HepG2 (cell line): ENCODE data around the gene FAM13B. TPM values are rescaled to one million over a fixed set of nuclear protein-coding genes. Genes with fewer than 3 reads are reported as not detected.
A peak's percentile ranks its signal among the peaks of the same experiment; 100 is the strongest.

Source experiments
- ATF2 ChIP-seq: sonication (generic); formaldehyde crosslinking; IDR thresholded peaks from 2 replicates; pipeline ENCODE4 v1.4.0; 2020; ENCODE audit warnings: missing genetic modification reagents
- BHLHE40 ChIP-seq: IDR thresholded peaks from 2 replicates; pipeline ENCODE4 v1.6.1; 2011; ENCODE audit warnings: low read length, improper control_type of control experiment
- EEA1 ChIP-seq: sonication (generic); formaldehyde crosslinking; IDR thresholded peaks from 2 replicates; pipeline ENCODE4 v1.5.1; 2020; ENCODE audit warnings: mild to moderate bottlenecking, missing genetic modification reagents, borderline replicate concordance
- FOXJ3 ChIP-seq: sonication (generic); formaldehyde crosslinking; IDR thresholded peaks from 2 replicates; pipeline ENCODE4 v1.4.0; 2020; ENCODE audit warnings: missing genetic modification reagents, mild to moderate bottlenecking, borderline replicate concordance
- IRX3 ChIP-seq: sonication (generic); formaldehyde crosslinking; IDR thresholded peaks from 2 replicates; pipeline ENCODE4 v1.8.1; 2023; ENCODE audit warnings: mild to moderate bottlenecking, low read depth, missing genetic modification reagents, borderline replicate concordance
- KLF12 ChIP-seq: sonication (generic); formaldehyde crosslinking; IDR thresholded peaks from 2 replicates; pipeline ENCODE4 v1.4.0; 2020; ENCODE audit warnings: missing genetic modification reagents, borderline replicate concordance
- NFYB ChIP-seq: sonication (generic); formaldehyde crosslinking; IDR thresholded peaks from 2 replicates; pipeline ENCODE4 v1.4.0; 2020; ENCODE audit warnings: missing genetic modification reagents
- PREB ChIP-seq: sonication (generic); formaldehyde crosslinking; IDR thresholded peaks from 2 replicates; pipeline ENCODE4 v1.4.0; 2020; ENCODE audit warnings: missing genetic modification reagents
- RNF219 ChIP-seq: sonication (generic); formaldehyde crosslinking; IDR thresholded peaks from 2 replicates; pipeline ENCODE4 v1.5.0; 2020; ENCODE audit warnings: mild to moderate bottlenecking, missing genetic modification reagents
- SNAI1 ChIP-seq: sonication (generic); formaldehyde crosslinking; IDR thresholded peaks from 2 replicates; pipeline ENCODE4 v1.5.0; 2020; ENCODE audit warnings: mild to moderate bottlenecking, missing genetic modification reagents, borderline replicate concordance
- SOX5 ChIP-seq: IDR thresholded peaks from 2 replicates; pipeline ENCODE4 v1.6.1; 2016; ENCODE audit warnings: borderline replicate concordance
- THYN1 ChIP-seq: sonication (generic); formaldehyde crosslinking; IDR thresholded peaks from 2 replicates; pipeline ENCODE4 v1.8.1; 2023; ENCODE audit warnings: low read depth, mild to moderate bottlenecking, moderate library complexity, missing genetic modification reagents, borderline replicate concordance
- ZMAT3 ChIP-seq: sonication (generic); formaldehyde crosslinking; conservative IDR thresholded peaks from 2 replicates; pipeline ENCODE4 v1.7.0; 2021; ENCODE audit warnings: missing genetic modification reagents
- ZNF317 ChIP-seq: sonication (generic); formaldehyde crosslinking; IDR thresholded peaks from 2 replicates; pipeline ENCODE4 v1.5.0; 2020; ENCODE audit warnings: mild to moderate bottlenecking, missing genetic modification reagents
- ZNF646 ChIP-seq: sonication (generic); formaldehyde crosslinking; IDR thresholded peaks from 2 replicates; pipeline ENCODE4 v1.9.0; 2021; ENCODE audit warnings: mild to moderate bottlenecking, missing genetic modification reagents
- polyA plus RNA-seq, 8 experiments: library from polyadenylated mRNA; depleted of rRNA in 3 of 8; stranded (reverse) in 7 of 8; unstranded in 1 of 8; fragments of >200 nt; fragmentation: Illumina TruSeq in 4 of 8; extraction: Trizol in 4 of 8; gene quantifications; 2 replicates each; pipeline versions ENCODE4 v1.2.1 to v1.2.3, GENCODE V29; 2011 to 2016; ENCODE audit warnings: low read depth in 4 of 8, missing spikeins in 1 of 8, mixed read lengths in 1 of 8; ENCODE audit not compliant: insufficient read depth in 1 of 8
- total RNA-seq, 5 experiments: library from RNA; depleted of rRNA; stranded (reverse); fragments of >200 nt; fragmentation: Illumina TruSeq; extraction: Trizol; gene quantifications; 2 replicates each; pipeline ENCODE4 v1.2.3, GENCODE V29; 2016; ENCODE audit warnings: low read depth in 1 of 5
- TF ChIP-seq, protein P1 (sequence below): sonication (generic); formaldehyde crosslinking; IDR thresholded peaks from 2 replicates; pipeline ENCODE4 v1.4.0; 2020; ENCODE audit warnings: missing genetic modification reagents, borderline replicate concordance

FAM13B gene
- total and polyA plus RNA-seq, 2 of the 13 experiments (the other 11 are each of a cell fraction or from before 2014, with no cell fraction given) = 6.9 to 11.5 TPM

DNA sequence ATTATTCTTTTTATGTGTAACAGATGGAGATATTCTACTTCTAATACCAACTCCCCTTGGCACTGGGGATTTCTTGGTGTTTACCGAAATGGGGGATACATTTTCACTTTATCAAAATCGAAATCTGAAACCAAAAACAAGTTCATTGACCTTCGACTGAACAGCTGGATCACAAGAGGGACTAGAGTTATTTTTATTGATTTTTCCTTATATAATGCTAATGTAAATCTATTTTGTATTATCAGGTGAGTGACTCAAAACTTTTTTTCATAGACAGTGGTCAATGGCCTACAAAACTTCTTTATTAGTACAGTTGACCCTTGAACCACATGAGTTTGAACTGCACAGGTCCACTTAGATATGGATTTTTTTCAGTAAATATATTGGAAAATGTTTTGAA, 133.4 kb downstream of the FAM13B start (continued):
- no peak for TF ChIP-seq ATF2 (CRISPR knock-in tag)
- no peak for TF ChIP-seq ZMAT3 (CRISPR knock-in tag)
- TF ChIP-seq ZNF317 (CRISPR knock-in tag) = no peak
- no peak for TF ChIP-seq KLF12
- TF ChIP-seq EEA1 (CRISPR knock-in tag) = no peak
- TF ChIP-seq RNF219 (CRISPR knock-in tag) = no peak
- peak; percentile 31; the same call in 1 of the 2 replicates for TF ChIP-seq FOXJ3 (CRISPR knock-in tag)
- TF ChIP-seq SOX5 (CRISPR knock-in tag) = peak; percentile 75
- no peak for TF ChIP-seq IRX3 (CRISPR knock-in tag)
- TF ChIP-seq PREB (CRISPR knock-in tag) = no peak
- TF ChIP-seq ZNF646 (CRISPR knock-in tag) = no peak
- TF ChIP-seq, protein P1, sequence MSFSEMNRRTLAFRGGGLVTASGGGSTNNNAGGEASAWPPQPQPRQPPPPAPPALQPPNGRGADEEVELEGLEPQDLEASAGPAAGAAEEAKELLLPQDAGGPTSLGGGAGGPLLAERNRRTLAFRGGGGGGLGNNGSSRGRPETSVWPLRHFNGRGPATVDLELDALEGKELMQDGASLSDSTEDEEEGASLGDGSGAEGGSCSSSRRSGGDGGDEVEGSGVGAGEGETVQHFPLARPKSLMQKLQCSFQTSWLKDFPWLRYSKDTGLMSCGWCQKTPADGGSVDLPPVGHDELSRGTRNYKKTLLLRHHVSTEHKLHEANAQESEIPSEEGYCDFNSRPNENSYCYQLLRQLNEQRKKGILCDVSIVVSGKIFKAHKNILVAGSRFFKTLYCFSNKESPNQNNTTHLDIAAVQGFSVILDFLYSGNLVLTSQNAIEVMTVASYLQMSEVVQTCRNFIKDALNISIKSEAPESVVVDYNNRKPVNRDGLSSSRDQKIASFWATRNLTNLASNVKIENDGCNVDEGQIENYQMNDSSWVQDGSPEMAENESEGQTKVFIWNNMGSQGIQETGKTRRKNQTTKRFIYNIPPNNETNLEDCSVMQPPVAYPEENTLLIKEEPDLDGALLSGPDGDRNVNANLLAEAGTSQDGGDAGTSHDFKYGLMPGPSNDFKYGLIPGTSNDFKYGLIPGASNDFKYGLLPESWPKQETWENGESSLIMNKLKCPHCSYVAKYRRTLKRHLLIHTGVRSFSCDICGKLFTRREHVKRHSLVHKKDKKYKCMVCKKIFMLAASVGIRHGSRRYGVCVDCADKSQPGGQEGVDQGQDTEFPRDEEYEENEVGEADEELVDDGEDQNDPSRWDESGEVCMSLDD (CRISPR knock-in tag) = no peak
- TF ChIP-seq SNAI1 (CRISPR knock-in tag) = no peak
- TF ChIP-seq THYN1 (CRISPR knock-in tag) = no peak
- TF ChIP-seq NFYB = no peak
- no peak for TF ChIP-seq BHLHE40
